Fibroblast of lung (primary cell): ENCODE measurements around the gene RGS5. TPM values are rescaled to one million over a fixed set of nuclear protein-coding genes. Genes with fewer than 3 reads are reported as not detected.

ENCODE experiments used
- DNase-seq, 2 donors: peaks; one replicate each; pipeline versions ENCODE4 v3.0.0 to v3.0.0-alpha.2; 2010; ENCODE audit warnings: low read depth in 2 of 2
- H2AFZ ChIP-seq: 2 replicates; pipeline ENCODE4 v1.5.1; 2012; ENCODE audit warnings: low read length, control low read depth, inconsistent platforms
- H3K27ac ChIP-seq: 2 replicates; pipeline ENCODE4 v1.5.1; 2011; ENCODE audit warnings: low read length, control low read depth; ENCODE audit not compliant: insufficient read depth
- H3K27me3 ChIP-seq: 2 replicates; pipeline ENCODE4 v1.5.1; 2011; ENCODE audit warnings: mild to moderate bottlenecking, low read length; ENCODE audit not compliant: control insufficient read depth, insufficient read depth
- H3K36me3 ChIP-seq: 2 replicates; pipeline ENCODE4 v1.5.1; 2011; ENCODE audit warnings: low read length; ENCODE audit not compliant: control insufficient read depth, insufficient read depth
- H3K4me1 ChIP-seq: 2 replicates; pipeline ENCODE4 v1.5.1; 2011; ENCODE audit warnings: low read length; ENCODE audit not compliant: control insufficient read depth, insufficient read depth; ENCODE audit errors: extremely low read depth
- H3K4me2 ChIP-seq: 2 replicates; pipeline ENCODE4 v1.5.1; 2011; ENCODE audit warnings: low read length, control low read depth; ENCODE audit not compliant: insufficient read depth; ENCODE audit errors: extremely low read depth
- H3K4me3 ChIP-seq, 4 experiments: fragments of 200-600 bp in 1 of 4; sonication (generic) in 1 of 4; replicated peaks in 1 of 4; 2 replicates each; pipeline ENCODE4 v1.5.1; 2011 to 2016; ENCODE audit warnings: low read length in 4 of 4, low read depth in 3 of 4, mild to moderate bottlenecking in 3 of 4, control low read depth in 2 of 4, inconsistent platforms in 1 of 4, mixed read lengths in 1 of 4; ENCODE audit not compliant: insufficient read depth in 1 of 4; ENCODE audit errors: control extremely low read depth in 1 of 4
- H3K79me2 ChIP-seq: 2 replicates; pipeline ENCODE4 v1.5.1; 2012; ENCODE audit warnings: mild to moderate bottlenecking, low read length, inconsistent platforms; ENCODE audit not compliant: control insufficient read depth, insufficient read depth
- H3K9ac ChIP-seq: 2 replicates; pipeline ENCODE4 v1.5.1; 2011; ENCODE audit warnings: mild to moderate bottlenecking, low read length, control low read depth; ENCODE audit not compliant: insufficient read depth
- H3K9me3 ChIP-seq: 2 replicates; pipeline ENCODE4 v1.5.1; 2012; ENCODE audit warnings: low read depth, low read length; ENCODE audit not compliant: control insufficient read depth, insufficient read depth
- H4K20me1 ChIP-seq: 2 replicates; pipeline ENCODE4 v1.5.1; 2011; ENCODE audit warnings: low read length; ENCODE audit not compliant: control insufficient read depth, insufficient read depth; ENCODE audit errors: extremely low read depth
- CTCF ChIP-seq, 2 donors: IDR thresholded peaks in 1 of 2; conservative IDR thresholded peaks in 1 of 2; 1 replicate in 1 of 2; 2 replicates in 1 of 2; pipeline ENCODE4 v1.5.1; 2011 to 2012; ENCODE audit warnings: low read length in 2 of 2, control low read depth in 1 of 2, inconsistent platforms in 1 of 2, low read depth in 1 of 2, mild to moderate bottlenecking in 1 of 2
- EZH2 ChIP-seq: IDR thresholded peaks from 2 replicates; pipeline ENCODE4 v1.5.1; 2012; ENCODE audit warnings: low read length, control low read depth, mild to moderate bottlenecking; ENCODE audit errors: missing control alignments
- polyA plus RNA-seq, 2 donors: library from polyadenylated mRNA; depleted of rRNA in 1 of 2; stranded (reverse) in 1 of 2; unstranded in 1 of 2; fragments of >200 nt; gene quantifications; 2 replicates each; pipeline ENCODE4 v1.2.1, GENCODE V29; 2011 to 2012; ENCODE audit warnings: missing spikeins in 1 of 2
- total RNA-seq: library from RNA; depleted of rRNA; stranded (reverse); fragments of >200 nt; gene quantifications from 2 replicates; pipeline ENCODE4 v1.2.1, GENCODE V29; 2014

Gene RGS5
- total and polyA plus RNA-seq, 2 donors (not counting 1 experiment from before 2014, with no cell fraction given): 6.6 to 12.3 TPM

GRCh38 chr1:163196449-163196787 lies 6.3 kb downstream of the RGS5 start:
- Histone ChIP-seq H4K20me1 (no peaks in the 10 kb centered on the region), H3K27ac (no peak overlapping the region), H2AFZ (no peak overlapping the region), H3K4me2 (no peak overlapping the region), H3K79me2 (no peaks in the 10 kb centered on the region), H3K9ac (no peak overlapping the region), H3K4me3 (no peak overlapping the region), H3K36me3 (no peaks in the 10 kb centered on the region), H3K27me3 (no peaks in the 10 kb centered on the region), H3K9me3 (no peaks in the 10 kb centered on the region), H3K4me1 (no peaks in the 10 kb centered on the region)
- DNase-seq: no peak
- TF ChIP-seq EZH2 (no peak), CTCF (conservative IDR thresholded peaks at IDR 0.05 in 1 of 2, IDR thresholded peaks at IDR 0.05 in 1 of 2; ENCODE audit: low read depth in 1 of 2, low read length in 2 of 2) (no peak)

- DNase-seq: peak; percentile 8 to 75
- Histone ChIP-seq H3K4me2 (no peak overlapping the region), H3K27ac (no peak overlapping the region), H3K4me3 (no peak overlapping the region), H3K79me2 (no peaks in the 10 kb centered on the region), H3K4me1 (no peaks in the 10 kb centered on the region), H3K9me3 (no peaks in the 10 kb centered on the region), H4K20me1 (no peaks in the 10 kb centered on the region), H3K27me3 (no peaks in the 10 kb centered on the region), H2AFZ (peak overlapping the region; percentile 2), H3K36me3 (no peaks in the 10 kb centered on the region), H3K9ac (no peak overlapping the region)
- TF ChIP-seq EZH2 (no peak), CTCF (conservative IDR thresholded peaks at IDR 0.05 in 1 of 2, IDR thresholded peaks at IDR 0.05 in 1 of 2; ENCODE audit: low read depth in 1 of 2, low read length in 2 of 2) (no peak)
These were observed 6.8 kb downstream of the RGS5 start for GRCh38 chr1:163195728-163196448.

- no peak overlapping the region for H2AFZ ChIP-seq
- H3K27me3 ChIP-seq: no peaks in the 10 kb centered on the region
- no peaks in the 10 kb centered on the region for H3K4me1 ChIP-seq
- no peak for TF ChIP-seq CTCF (conservative IDR thresholded peaks at IDR 0.05 in 1 of 2, IDR thresholded peaks at IDR 0.05 in 1 of 2; ENCODE audit: low read depth in 1 of 2, low read length in 2 of 2)
- TF ChIP-seq EZH2: no peak
- no peaks in the 10 kb centered on the region for H3K36me3 ChIP-seq
- H3K4me3 ChIP-seq: no peak overlapping the region
- H4K20me1 ChIP-seq: no peaks in the 10 kb centered on the region
- no peak overlapping the region for H3K9ac ChIP-seq
- no peaks in the 10 kb centered on the region for H3K9me3 ChIP-seq
- H3K27ac ChIP-seq: no peak overlapping the region
- no peaks in the 10 kb centered on the region for H3K79me2 ChIP-seq
- no peak overlapping the region for H3K4me2 ChIP-seq
- DNase-seq: no peak
These were observed 11.4 kb downstream of the RGS5 start for GRCh38 chr1:163191301-163191700.
